ENCODE measurements around the gene TPRA1. TPM values are rescaled to one million over a fixed set of nuclear protein-coding genes. Genes with fewer than 3 reads are reported as not detected.

Gene TPRA1
- total RNA-seq, 1 donor from 2014 or later: 24.6 TPM

GRCh38 chr3:127569160-127569559 lies 21.4 kb downstream of the TPRA1 start:
- TF ChIP-seq CTCF (IDR thresholded peaks at IDR 0.05; ENCODE audit: insufficient read depth, low read depth, low read length) (no peak), EZH2 (IDR thresholded peaks at IDR 0.05; ENCODE audit: insufficient read depth, low read length) (no peak)
- no peak overlapping the region for H3K27ac ChIP-seq (ENCODE audit: low read depth, low read length)
- no peak for FAIRE-seq
- H3K27ac Mint-ChIP-seq (ENCODE audit: unreplicated experiment): no peak overlapping the region
- no peak overlapping the region for H3K4me3 Mint-ChIP-seq (ENCODE audit: unreplicated experiment)
- H3K9me3 Mint-ChIP-seq (ENCODE audit: unreplicated experiment): no peaks in the 10 kb centered on the region
- no peak overlapping the region for H3K4me2 ChIP-seq (ENCODE audit: low read length)
- H3K27me3 ChIP-seq (ENCODE audit: insufficient read depth, low read length): peaks cover 3% of the 10 kb centered on the region
- H3K27me3 Mint-ChIP-seq (ENCODE audit: low read depth, unreplicated experiment): peaks cover 21% of the 10 kb centered on the region
- H3K4me1 Mint-ChIP-seq (ENCODE audit: low read depth, unreplicated experiment): no peaks in the 10 kb centered on the region
- no peak overlapping the region for H2AFZ ChIP-seq (ENCODE audit: low read depth, low read length)
- H3K36me3 Mint-ChIP-seq (ENCODE audit: low read depth, unreplicated experiment): peaks cover 13% of the 10 kb centered on the region
- H3K4me3 ChIP-seq (ENCODE audit: insufficient read depth, low read depth, low read length): no peak overlapping the region
- no peak for DNase-seq (ENCODE audit: low read depth)
- H4K20me1 ChIP-seq (ENCODE audit: insufficient read depth, low read length): peaks cover 9% of the 10 kb centered on the region
- no peak overlapping the region for H3K9ac ChIP-seq (ENCODE audit: low read length)
- H3K79me2 ChIP-seq (ENCODE audit: insufficient read depth, low read length): no peaks in the 10 kb centered on the region
- H3K36me3 ChIP-seq (ENCODE audit: insufficient read depth, low read length): peaks cover 11% of the 10 kb centered on the region
- no peaks in the 10 kb centered on the region for H3K9me3 ChIP-seq (ENCODE audit: insufficient read depth, low read depth, low read length)
- no peaks in the 10 kb centered on the region for H3K4me1 ChIP-seq (ENCODE audit: insufficient read depth, low read length)

DNA sequence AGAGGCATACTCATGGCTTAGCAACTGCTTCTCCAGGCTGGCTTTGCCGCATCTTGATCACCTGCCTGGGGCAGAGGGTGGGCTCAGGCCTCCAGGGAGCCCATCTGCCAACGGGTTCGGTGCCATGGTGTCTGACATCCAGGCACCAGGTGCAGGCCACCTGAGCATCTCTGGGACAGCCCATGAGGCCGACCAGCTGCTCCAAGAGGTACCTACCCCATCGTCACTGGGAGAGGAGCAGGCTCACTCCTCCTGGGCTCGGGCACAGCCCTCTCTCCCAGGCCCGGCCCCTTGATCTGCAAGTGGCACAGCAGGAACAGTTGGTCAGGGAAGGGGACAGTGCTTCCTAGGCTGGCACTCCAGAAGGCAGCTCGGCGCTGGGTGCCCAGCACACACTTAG lies 21.9 kb downstream of the TPRA1 start:
- Mint-ChIP-seq H3K27ac (ENCODE audit: unreplicated experiment) (no peak overlapping the region), H3K4me1 (ENCODE audit: low read depth, unreplicated experiment) (no peaks in the 10 kb centered on the region), H3K27me3 (ENCODE audit: low read depth, unreplicated experiment) (peaks cover 21% of the 10 kb centered on the region), H3K9me3 (ENCODE audit: unreplicated experiment) (no peaks in the 10 kb centered on the region), H3K4me3 (ENCODE audit: unreplicated experiment) (no peak overlapping the region), H3K36me3 (ENCODE audit: low read depth, unreplicated experiment) (peaks cover 10% of the 10 kb centered on the region)
- no peak for TF ChIP-seq EZH2 (IDR thresholded peaks at IDR 0.05; ENCODE audit: insufficient read depth, low read length)
- no peak for TF ChIP-seq CTCF (IDR thresholded peaks at IDR 0.05; ENCODE audit: insufficient read depth, low read depth, low read length)
- H3K4me3 ChIP-seq (ENCODE audit: insufficient read depth, low read depth, low read length): no peak overlapping the region
- no peak overlapping the region for H2AFZ ChIP-seq (ENCODE audit: low read depth, low read length)
- DNase-seq (ENCODE audit: low read depth): no peak
- H3K27ac ChIP-seq (ENCODE audit: low read depth, low read length): no peak overlapping the region
- no peak overlapping the region for H3K9ac ChIP-seq (ENCODE audit: low read length)
- H3K4me2 ChIP-seq (ENCODE audit: low read length): no peak overlapping the region
- no peaks in the 10 kb centered on the region for H3K9me3 ChIP-seq (ENCODE audit: insufficient read depth, low read depth, low read length)
- peaks cover 4% of the 10 kb centered on the region for H4K20me1 ChIP-seq (ENCODE audit: insufficient read depth, low read length)
- peaks cover 11% of the 10 kb centered on the region for H3K36me3 ChIP-seq (ENCODE audit: insufficient read depth, low read length)
- no peak for FAIRE-seq
- H3K4me1 ChIP-seq (ENCODE audit: insufficient read depth, low read length): no peaks in the 10 kb centered on the region
- H3K79me2 ChIP-seq (ENCODE audit: insufficient read depth, low read length): no peaks in the 10 kb centered on the region
- H3K27me3 ChIP-seq (ENCODE audit: insufficient read depth, low read length): peaks cover 3% of the 10 kb centered on the region

- no peak for TF ChIP-seq EZH2 (IDR thresholded peaks at IDR 0.05; ENCODE audit: insufficient read depth, low read length)
- no peak for TF ChIP-seq CTCF (IDR thresholded peaks at IDR 0.05; ENCODE audit: insufficient read depth, low read depth, low read length)
- H3K27ac ChIP-seq (ENCODE audit: low read depth, low read length): no peak overlapping the region
- H3K36me3 ChIP-seq (ENCODE audit: insufficient read depth, low read length): peaks cover 11% of the 10 kb centered on the region
- no peak overlapping the region for H3K4me3 ChIP-seq (ENCODE audit: insufficient read depth, low read depth, low read length)
- no peak overlapping the region for H3K9ac ChIP-seq (ENCODE audit: low read length)
- Mint-ChIP-seq H3K4me1 (ENCODE audit: low read depth, unreplicated experiment) (no peaks in the 10 kb centered on the region), H3K9me3 (ENCODE audit: unreplicated experiment) (peaks cover 3% of the 10 kb centered on the region), H3K4me3 (ENCODE audit: unreplicated experiment) (no peak overlapping the region), H3K27ac (ENCODE audit: unreplicated experiment) (no peak overlapping the region), H3K36me3 (ENCODE audit: low read depth, unreplicated experiment) (peaks cover 10% of the 10 kb centered on the region), H3K27me3 (ENCODE audit: low read depth, unreplicated experiment) (peaks cover 22% of the 10 kb centered on the region)
- no peak for FAIRE-seq
- H3K9me3 ChIP-seq (ENCODE audit: insufficient read depth, low read depth, low read length): no peaks in the 10 kb centered on the region
- DNase-seq (ENCODE audit: low read depth): no peak
- peaks cover 3% of the 10 kb centered on the region for H3K27me3 ChIP-seq (ENCODE audit: insufficient read depth, low read length)
- no peak overlapping the region for H3K4me2 ChIP-seq (ENCODE audit: low read length)
- no peak overlapping the region for H2AFZ ChIP-seq (ENCODE audit: low read depth, low read length)
- peaks cover under 1% of the 10 kb centered on the region for H4K20me1 ChIP-seq (ENCODE audit: insufficient read depth, low read length)
- no peaks in the 10 kb centered on the region for H3K79me2 ChIP-seq (ENCODE audit: insufficient read depth, low read length)
- no peaks in the 10 kb centered on the region for H3K4me1 ChIP-seq (ENCODE audit: insufficient read depth, low read length)
Observed at GRCh38 chr3:127566833-127567232, 23.7 kb downstream of the TPRA1 start.

Measured in astrocyte (in vitro differentiated cells and primary cell).